Stomach (tissue), 9 donors: ENCODE results near the gene HNF1B. TPM values are rescaled to one million over a fixed set of nuclear protein-coding genes. Genes with fewer than 3 reads are reported as not detected.
"Not testable (repeated sequence)": the region's sequence is repeated elsewhere in the genome, so short reads cannot be mapped to it uniquely, and the experiment has no call there.

Experiments
- DNase-seq, 2 donors: peaks; one replicate each; pipeline versions ENCODE4 v3.0.0 to v3.0.0-alpha.2; 2013 to 2019
- H3K27ac ChIP-seq, 5 donors: fragments of 200-600 bp in 4 of 5; sonication (generic) in 4 of 5; one replicate each; pipeline ENCODE4 v1.5.1; 2013 to 2019; ENCODE audit warnings: mild to moderate bottlenecking in 1 of 5, moderate library complexity in 1 of 5
- H3K27me3 ChIP-seq, 3 donors: fragments of 200-600 bp; sonication (generic); one replicate each; pipeline ENCODE4 v1.5.1; 2017 to 2019; ENCODE audit warnings: mixed run types in 1 of 3
- H3K36me3 ChIP-seq, 4 donors: fragments of 200-600 bp; sonication (generic); 1 replicate in 3 of 4; 2 replicates in 1 of 4; pipeline ENCODE4 v1.5.1; 2016 to 2019
- H3K4me1 ChIP-seq, 4 donors: fragments of 200-600 bp; sonication (generic); one replicate each; pipeline ENCODE4 v1.5.1; 2016 to 2019
- H3K4me3 ChIP-seq, 4 donors: fragments of 200-600 bp; sonication (generic) in 3 of 4; one replicate each; pipeline ENCODE4 v1.5.1; 2016 to 2019; ENCODE audit warnings: mild to moderate bottlenecking in 1 of 4
- H3K9me3 ChIP-seq, 4 donors: fragments of 200-600 bp; sonication (generic); one replicate each; pipeline ENCODE4 v1.5.1; 2016 to 2019
- CTCF ChIP-seq, 7 experiments: fragments of 450-650 bp in 4 of 7; fragments of 200-600 bp in 3 of 7; sonication (generic) in 3 of 7; IDR thresholded peaks; one replicate each; pipeline ENCODE4 v1.5.1; 2016 to 2019; ENCODE audit warnings: antibody characterized with exemption in 7 of 7, control low read depth in 2 of 7, mild to moderate bottlenecking in 1 of 7
- EP300 ChIP-seq: sonication (generic); formaldehyde crosslinking; IDR thresholded peaks from one replicate; pipeline ENCODE4 v1.6.1; 2017; ENCODE audit warnings: antibody characterized with exemption
- POLR2A ChIP-seq, 4 donors: fragments of 450-650 bp; IDR thresholded peaks; one replicate each; pipeline ENCODE4 v1.6.1; 2016; ENCODE audit warnings: antibody characterized with exemption in 4 of 4, control low read depth in 2 of 4, mild to moderate bottlenecking in 1 of 4, moderate library complexity in 1 of 4
- POLR2AphosphoS5 ChIP-seq, 3 donors: sonication (generic); formaldehyde crosslinking; IDR thresholded peaks; one replicate each; pipeline ENCODE4 v1.6.1; 2016; ENCODE audit warnings: antibody characterized with exemption in 3 of 3
- WGBS, 5 donors: extraction: QIAGEN DNeasy Blood & Tissue Kit in 3 of 5; methylation state at CpG; one replicate each; pipeline versions ENCODE4 v1.1.5 to v1.1.7; 2013 to 2018; 5-methylcytosine and 5-hydroxymethylcytosine counted together
- intact Hi-C: fragments of 100-400 bp; cut with DNase I; formaldehyde crosslinking; loops from one replicate; pipeline ENCODE4 v1.15.1; 2023; ENCODE audit warnings: low total_unique reads
- polyA plus RNA-seq, 3 donors: library from polyadenylated mRNA; stranded (reverse); fragments of 200-250 nt; gene quantifications; one replicate each; pipeline ENCODE4 v1.2.3, GENCODE V29; 2013
- total RNA-seq, 5 donors: library from RNA; depleted of rRNA; stranded (reverse); fragments of >200 nt; gene quantifications; one replicate each; pipeline versions ENCODE4 v1.1.0 to v1.2.3, GENCODE V29; 2014 to 2016
- donor health status: healthy with polysubstance abuse.
- donor health status: Bipolar disorder and iron deficiency.
- donor health status: healthy.

HNF1B gene
- total and polyA plus RNA-seq, 8 donors: 0.58 to 19.2 (median 7.0) TPM

- intact Hi-C loops: no loop called here
- H3K36me3 ChIP-seq: peaks cover 0 to 16% (median 8%) of the 10 kb centered on the region in 4 donors
- no peak for DNase-seq
- no peaks in the 10 kb centered on the region for H3K27me3 ChIP-seq
- no peak overlapping the region for H3K27ac ChIP-seq
- no peaks in the 10 kb centered on the region for H3K4me1 ChIP-seq
- H3K9me3 ChIP-seq: no peaks in the 10 kb centered on the region
- TF ChIP-seq CTCF (IDR thresholded peaks at IDR 0.05): no peak
- TF ChIP-seq EP300: no peak
- TF ChIP-seq POLR2AphosphoS5 (IDR thresholded peaks at IDR 0.05): no peak
- TF ChIP-seq POLR2A (IDR thresholded peaks at IDR 0.05): no peak
- 78 to 86% (median 84%) methylated on average over 6 of the region's 6 CpGs for WGBS, 5 donors
- H3K4me3 ChIP-seq: no peak overlapping the region
Observed at GRCh38 chr17:37691807-37692206, 53.1 kb downstream of the HNF1B start.

- no peak for DNase-seq
- Histone ChIP-seq H3K9me3 (no peaks in the 10 kb centered on the region), H3K4me1 (no peaks in the 10 kb centered on the region), H3K27me3 (no peaks in the 10 kb centered on the region), H3K27ac (no peak overlapping the region), H3K4me3 (no peak overlapping the region), H3K36me3 (peaks cover 0 to 22% (median 8%) of the 10 kb centered on the region in 4 donors)
- WGBS, 5 donors: 61 to 70% (median 63%) methylated on average over 7 of the region's 7 CpGs
- TF ChIP-seq EP300 (no peak), POLR2AphosphoS5 (IDR thresholded peaks at IDR 0.05) (no peak), POLR2A (IDR thresholded peaks at IDR 0.05) (no peak), CTCF (IDR thresholded peaks at IDR 0.05) (no peak)
- intact Hi-C loops: no loop called here
Observed at GRCh38 chr17:37689317-37689716, 55.5 kb downstream of the HNF1B start.

- DNase-seq: no peak
- no peaks in the 10 kb centered on the region for H3K4me1 ChIP-seq
- 51 to 59% (median 55%) methylated on average over 9 of the region's 9 CpGs for WGBS, 5 donors
- H3K36me3 ChIP-seq: peaks cover 0 to 19% (median 8%) of the 10 kb centered on the region in 4 donors
- no peak overlapping the region for H3K4me3 ChIP-seq
- intact Hi-C loops: no loop called here
- TF ChIP-seq POLR2A (IDR thresholded peaks at IDR 0.05): no peak
- TF ChIP-seq CTCF (IDR thresholded peaks at IDR 0.05): no peak
- TF ChIP-seq EP300: no peak
- TF ChIP-seq POLR2AphosphoS5 (IDR thresholded peaks at IDR 0.05): no peak
- peaks cover 0 to 3% (median 0%) of the 10 kb centered on the region in 4 donors for H3K9me3 ChIP-seq
- no peaks in the 10 kb centered on the region for H3K27me3 ChIP-seq
- H3K27ac ChIP-seq: no peak overlapping the region
Observed at GRCh38 chr17:37683454-37683984, 61.3 kb downstream of the HNF1B start.

GRCh38 chr17:37682007-37682406, 62.9 kb downstream of the HNF1B start:
- no peak overlapping the region for H3K4me3 ChIP-seq
- H3K4me1 ChIP-seq: no peaks in the 10 kb centered on the region
- H3K27ac ChIP-seq: no peak overlapping the region
- H3K36me3 ChIP-seq: peaks cover 0 to 14% (median 4%) of the 10 kb centered on the region in 4 donors
- 83 to 98% (median 91%) methylated on average over 3 of the region's 3 CpGs for WGBS, 5 donors
- H3K27me3 ChIP-seq: no peaks in the 10 kb centered on the region
- intact Hi-C loops: no loop called here
- peaks cover 0 to 5% (median 0%) of the 10 kb centered on the region in 4 donors for H3K9me3 ChIP-seq
- no peak for DNase-seq
- TF ChIP-seq POLR2AphosphoS5 (IDR thresholded peaks at IDR 0.05) (no peak), POLR2A (IDR thresholded peaks at IDR 0.05) (no peak), CTCF (IDR thresholded peaks at IDR 0.05) (no peak), EP300 (no peak)

GRCh38 chr17:37679995-37680394, 64.9 kb downstream of the HNF1B start:
- intact Hi-C loops, DNase-seq, H3K9me3 ChIP-seq, H3K27me3 ChIP-seq, H3K4me3 ChIP-seq, H3K36me3 ChIP-seq, H3K27ac ChIP-seq, H3K4me1 ChIP-seq: not testable (repeated sequence)
- 78 to 95% (median 85%) methylated on average over 1 to 2 of the region's 2 CpGs for WGBS, 5 donors
